HL-60/S4 treated with retinoic acid at 250 ng/mL for 4 days and 3 days (cell line): ENCODE results near the gene GIPC2.

Experiments used
- in situ Hi-C: fragments of 300-500 bp; cut with MboI; formaldehyde crosslinking; loops from 2 replicates; pipeline ENCODE4 v1.7.0; 2022; ENCODE audit warnings: low sequenced_read_pairs

GIPC2 gene

DNA sequence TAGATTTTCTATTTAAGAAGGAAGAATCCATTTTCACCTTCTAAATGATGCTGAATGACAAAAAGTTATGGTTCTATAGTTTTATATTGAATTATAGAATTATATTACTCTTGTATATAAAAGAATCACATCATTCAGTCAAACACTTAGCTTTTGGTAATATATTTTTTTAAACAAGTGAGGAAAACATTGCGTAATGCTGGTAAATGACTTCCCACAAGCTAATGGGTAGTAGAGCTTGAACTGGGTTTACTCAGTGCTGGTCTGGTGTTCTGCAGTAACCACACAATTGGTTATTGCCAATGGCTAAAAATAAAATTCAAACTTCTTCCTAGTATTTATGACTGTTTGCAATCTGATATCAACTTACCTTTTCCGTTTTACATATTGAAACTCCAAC is 10.6 kb upstream of the GIPC2 start:
- in situ Hi-C loops, result no loop called here

GRCh38 chr1:78036450-78036849 is 9.3 kb upstream of the GIPC2 start:
- in situ Hi-C loops, result no loop called here

GRCh38 chr1:78038071-78038470 is 7.7 kb upstream of the GIPC2 start:
- in situ Hi-C loops, result no loop called here

- in situ Hi-C loops, result no loop called here
Measured at GRCh38 chr1:78038491-78038939, 7.3 kb upstream of the GIPC2 start.

- in situ Hi-C loops, result loop anchor here (10.0 kb wide), 1 partner anchor 56 kb away; no protein-coding TSS in a partner anchor
Measured at GRCh38 chr1:78040484-78041089, 5.2 kb upstream of the GIPC2 start.

DNA sequence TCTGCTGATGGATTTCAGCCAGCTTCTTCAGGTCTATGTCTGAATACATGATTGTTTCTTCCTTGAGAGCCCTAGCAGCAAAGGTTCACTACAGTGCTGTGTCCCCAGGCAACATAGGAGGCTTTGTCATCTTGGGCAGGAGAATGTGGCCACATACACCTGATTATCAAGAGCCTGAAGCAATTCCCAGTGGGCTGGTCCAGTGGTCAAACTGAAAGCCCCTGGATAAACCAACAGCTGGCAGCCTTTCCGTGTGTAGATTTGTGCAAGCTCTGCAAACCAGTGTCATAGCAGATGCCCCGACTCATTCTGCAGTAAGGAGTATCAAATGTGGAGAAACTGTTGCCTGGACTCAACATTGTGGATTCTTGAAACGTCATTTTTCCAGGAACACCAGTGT is 2.3 kb upstream of the GIPC2 start:
- in situ Hi-C loops, result loop anchor here (10.0 kb wide), 1 partner anchor 59 kb away; no protein-coding TSS in a partner anchor

- in situ Hi-C loops, result loop anchor here (10.0 kb wide), 1 partner anchor 60 kb away; no protein-coding TSS in a partner anchor
Measured at GRCh38 chr1:78044796-78045562, 787 bp upstream of the GIPC2 start.

- in situ Hi-C loops, result loop anchor here (10.0 kb wide), 1 partner anchor 61 kb away; no protein-coding TSS in a partner anchor
Measured at GRCh38 chr1:78045563-78045925, 222 bp upstream of the GIPC2 start.

GRCh38 chr1:78047106-78047505 is 1.3 kb downstream of the GIPC2 start:
- in situ Hi-C loops, result loop anchor here (10.0 kb wide), 1 partner anchor 62 kb away; no protein-coding TSS in a partner anchor

DNA sequence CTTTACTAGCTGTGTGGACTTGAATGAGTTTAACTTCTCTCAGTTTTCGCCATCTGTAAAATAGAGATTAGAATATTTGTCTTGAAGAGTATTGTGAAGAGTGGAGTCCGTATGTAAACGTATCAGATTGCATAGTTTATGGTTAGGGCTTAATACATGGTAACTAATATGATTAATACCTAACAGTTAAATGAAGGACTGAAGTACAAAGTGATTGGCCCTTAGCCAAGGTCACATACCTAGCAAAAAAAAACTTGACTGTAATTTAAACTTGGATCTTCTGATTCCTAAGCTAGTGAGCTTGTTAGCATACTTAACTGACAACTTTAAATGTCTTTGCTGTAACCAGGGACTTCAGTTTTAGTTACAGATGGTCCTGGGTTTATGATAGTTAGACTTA is 1.9 kb downstream of the GIPC2 start:
- in situ Hi-C loops, result loop anchor here (10.0 kb wide), 1 partner anchor 63 kb away; no protein-coding TSS in a partner anchor

DNA sequence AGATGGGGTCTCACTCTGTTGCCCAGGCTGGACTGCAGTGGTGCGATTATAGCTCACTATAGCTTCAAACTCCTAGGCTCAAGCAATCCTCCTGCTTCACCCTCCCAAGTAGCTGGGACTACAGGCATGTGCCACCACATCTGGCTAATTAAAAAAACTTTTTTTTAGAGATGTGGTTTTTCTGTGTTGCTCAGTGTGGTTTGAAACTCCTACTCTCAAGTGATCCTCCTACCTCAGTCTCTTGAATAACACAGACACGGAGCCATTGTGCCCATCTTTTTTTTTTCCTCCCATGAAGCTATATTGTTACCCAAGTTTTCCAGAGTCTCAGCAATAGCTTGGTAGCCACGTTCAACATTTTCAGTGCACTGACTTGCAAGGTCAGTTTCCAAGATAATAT is 2.7 kb downstream of the GIPC2 start:
- in situ Hi-C loops, result loop anchor here (10.0 kb wide), 1 partner anchor 64 kb away; no protein-coding TSS in a partner anchor

DNA sequence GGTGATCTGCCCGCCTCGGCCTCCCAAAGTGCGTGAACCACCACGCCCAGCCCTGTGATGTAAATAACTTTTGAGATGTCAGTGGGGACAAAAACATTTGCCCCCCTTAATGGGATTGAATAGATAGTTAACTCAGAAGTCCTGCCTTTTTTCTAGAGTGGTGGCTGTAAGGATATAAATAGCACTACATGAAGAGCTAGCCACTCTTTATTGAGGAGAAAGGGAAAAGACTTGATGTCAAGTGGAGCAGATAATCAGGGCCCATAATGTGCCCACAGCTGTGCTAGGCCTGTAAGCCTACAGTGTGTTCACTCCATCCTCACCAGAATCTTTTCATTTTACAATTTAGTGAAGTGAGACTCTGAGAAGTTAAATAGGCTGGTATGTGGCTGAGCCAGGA is 3.6 kb downstream of the GIPC2 start:
- in situ Hi-C loops, result loop anchor here (10.0 kb wide), 1 partner anchor 65 kb away; no protein-coding TSS in a partner anchor

- in situ Hi-C loops, result no loop called here
Measured at GRCh38 chr1:78051005-78051404, 5.2 kb downstream of the GIPC2 start.

DNA sequence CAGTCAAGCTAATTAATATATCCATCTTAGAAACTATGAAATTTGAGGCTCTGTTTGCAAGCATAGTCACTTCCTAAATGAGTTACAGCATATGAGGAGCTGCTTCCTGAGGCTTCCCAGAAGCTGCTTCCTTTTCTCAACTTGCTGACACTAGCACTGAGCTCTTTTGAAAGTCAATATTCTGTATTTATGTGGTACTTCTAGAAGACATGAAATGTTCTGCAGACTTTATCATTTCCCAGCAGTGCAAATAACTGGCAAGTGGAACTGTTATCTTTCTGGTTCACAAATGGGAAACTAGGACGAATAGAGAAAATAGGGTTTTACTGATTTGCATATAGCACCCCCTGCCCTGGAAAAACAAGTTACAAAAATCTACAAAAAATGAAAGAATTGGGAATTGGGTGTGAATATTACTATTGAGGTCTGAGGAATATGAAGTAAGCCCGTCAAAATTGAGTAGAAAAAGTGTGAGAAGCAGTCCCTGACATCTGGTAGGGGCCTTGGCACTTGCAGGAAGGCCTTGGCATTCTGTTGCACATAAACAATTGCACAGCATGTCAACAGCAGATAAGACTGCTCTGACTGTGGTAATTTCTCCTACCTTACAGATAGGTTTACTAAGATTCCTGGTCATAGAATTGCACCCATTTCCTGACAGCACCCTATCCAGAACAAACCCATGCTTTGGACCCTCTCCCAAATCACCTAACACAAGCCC is 7.1 kb downstream of the GIPC2 start:
- in situ Hi-C loops, result no loop called here

GRCh38 chr1:78053498-78053897 is 7.7 kb downstream of the GIPC2 start:
- in situ Hi-C loops, result no loop called here

DNA sequence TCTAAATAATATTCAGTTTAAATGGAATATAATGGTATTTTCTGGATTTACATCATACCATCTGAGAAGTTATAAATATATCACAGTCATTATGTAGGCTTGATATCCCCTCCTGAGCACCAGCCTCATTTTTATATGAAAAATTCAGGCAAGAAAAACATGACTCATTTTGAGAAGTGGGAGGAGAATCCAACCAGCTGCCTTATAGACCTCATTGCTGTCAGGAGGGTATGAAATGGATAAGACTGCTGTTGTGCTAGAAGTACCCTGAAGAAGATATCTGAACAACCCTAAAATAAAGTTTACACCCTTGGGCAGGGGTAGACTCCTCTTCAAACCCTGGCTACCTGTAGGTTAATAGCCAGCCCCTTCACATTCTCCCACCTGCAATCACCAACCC is 8.8 kb downstream of the GIPC2 start:
- in situ Hi-C loops, result no loop called here

GRCh38 chr1:78054972-78055371 is 9.2 kb downstream of the GIPC2 start:
- in situ Hi-C loops, result no loop called here

DNA sequence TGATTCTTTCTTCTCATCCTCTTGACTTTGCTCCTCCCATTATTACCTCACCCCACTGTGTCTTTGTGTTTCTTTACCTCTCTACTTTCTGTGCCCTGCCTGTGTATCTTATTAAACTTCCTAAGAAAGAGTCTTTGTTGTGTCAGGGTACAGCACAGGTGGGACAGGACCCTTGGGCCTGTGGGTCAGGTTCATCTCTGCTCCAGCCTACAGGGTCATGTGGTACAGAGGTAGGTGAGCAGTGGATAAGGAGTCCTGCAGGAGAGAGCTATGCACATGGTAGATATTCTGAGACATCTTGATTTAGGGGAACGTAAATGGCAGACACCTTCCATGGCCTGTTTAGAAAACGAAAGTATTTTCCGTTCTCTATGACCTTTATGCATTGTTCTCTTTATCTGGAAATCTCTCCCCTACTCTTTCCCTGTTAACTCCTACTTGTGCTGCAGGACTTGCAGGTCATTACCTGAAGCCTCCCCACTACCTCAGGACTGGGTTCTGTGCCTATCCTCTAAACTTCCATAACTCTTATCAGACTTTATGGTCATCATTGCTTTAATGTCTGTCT is 9.9 kb downstream of the GIPC2 start:
- in situ Hi-C loops, result no loop called here

DNA sequence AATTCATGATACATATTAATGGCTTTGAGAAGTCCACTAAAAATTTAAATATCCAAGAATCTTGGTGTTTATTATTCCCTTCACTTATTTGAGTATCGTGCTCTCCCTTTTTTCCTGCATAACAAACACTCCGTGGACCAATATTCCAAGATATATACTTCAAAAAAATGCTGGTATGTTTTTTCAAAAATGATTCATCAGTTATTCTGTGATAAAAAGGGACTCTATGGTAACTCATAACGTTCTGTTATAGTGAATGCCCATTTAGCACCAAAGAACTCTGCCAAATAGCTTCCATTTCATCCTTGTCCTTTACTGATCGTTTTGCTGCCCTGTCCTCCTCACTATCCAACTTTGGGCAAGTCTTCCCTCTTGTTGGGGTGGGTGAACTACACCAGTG is 12.9 kb downstream of the GIPC2 start:
- in situ Hi-C loops, result no loop called here

- in situ Hi-C loops, result no loop called here
Measured at GRCh38 chr1:78060857-78061563, 15.2 kb downstream of the GIPC2 start.
